Measurements from ENCODE around the gene DAPK1.

DNA sequence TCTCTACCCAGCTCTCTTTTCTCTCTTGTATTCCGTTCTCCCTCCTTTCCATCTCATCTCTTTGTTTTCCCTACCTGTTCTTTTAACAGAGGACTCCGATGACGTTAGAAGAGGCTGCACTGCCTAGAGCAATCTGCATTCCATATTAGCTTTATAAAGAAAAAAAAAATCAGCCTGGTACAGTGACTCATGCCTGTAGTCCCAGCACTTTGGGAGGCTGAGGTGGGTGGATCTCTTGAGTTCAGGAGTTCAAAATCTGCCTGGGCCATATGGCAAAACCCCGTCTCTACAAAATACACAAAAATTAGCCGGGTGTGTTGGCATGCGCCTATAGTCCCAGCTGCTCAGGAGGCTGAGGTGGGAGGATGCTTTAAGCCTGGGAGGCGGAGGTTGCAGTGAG is 49.0 kb downstream of the DAPK1 start:
- TF ChIP-seq, protein P1, sequence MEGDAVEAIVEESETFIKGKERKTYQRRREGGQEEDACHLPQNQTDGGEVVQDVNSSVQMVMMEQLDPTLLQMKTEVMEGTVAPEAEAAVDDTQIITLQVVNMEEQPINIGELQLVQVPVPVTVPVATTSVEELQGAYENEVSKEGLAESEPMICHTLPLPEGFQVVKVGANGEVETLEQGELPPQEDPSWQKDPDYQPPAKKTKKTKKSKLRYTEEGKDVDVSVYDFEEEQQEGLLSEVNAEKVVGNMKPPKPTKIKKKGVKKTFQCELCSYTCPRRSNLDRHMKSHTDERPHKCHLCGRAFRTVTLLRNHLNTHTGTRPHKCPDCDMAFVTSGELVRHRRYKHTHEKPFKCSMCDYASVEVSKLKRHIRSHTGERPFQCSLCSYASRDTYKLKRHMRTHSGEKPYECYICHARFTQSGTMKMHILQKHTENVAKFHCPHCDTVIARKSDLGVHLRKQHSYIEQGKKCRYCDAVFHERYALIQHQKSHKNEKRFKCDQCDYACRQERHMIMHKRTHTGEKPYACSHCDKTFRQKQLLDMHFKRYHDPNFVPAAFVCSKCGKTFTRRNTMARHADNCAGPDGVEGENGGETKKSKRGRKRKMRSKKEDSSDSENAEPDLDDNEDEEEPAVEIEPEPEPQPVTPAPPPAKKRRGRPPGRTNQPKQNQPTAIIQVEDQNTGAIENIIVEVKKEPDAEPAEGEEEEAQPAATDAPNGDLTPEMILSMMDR (IDR thresholded peaks at IDR 0.05; ENCODE audit: low read length), result no peak
- TF ChIP-seq EZH2 (optimal IDR thresholded peaks at IDR 0.05; ENCODE audit: low read depth, low read length), result no peak
